Measurements from ENCODE around the gene THOP1. TPM values are rescaled to one million over a fixed set of nuclear protein-coding genes. Genes with fewer than 3 reads are reported as not detected.

Gene THOP1
- total RNA-seq, 1 experiment from 2014 or later, result 85.9 TPM

GRCh38 chr19:2840794-2841791, 55.8 kb downstream of the THOP1 start, which contains the start of gene ZNF555:
Gene ZNF555 (plus strand): TSS chr19:2841475. CDS start chr19:2841573, 98 bp downstream.
- Mint-ChIP-seq H3K36me3 (ENCODE audit: insufficient read depth, unreplicated experiment) (peaks cover 31% of the 10 kb centered on the region), H3K9me3 (ENCODE audit: low read depth, unreplicated experiment) (peaks cover 4% of the 10 kb centered on the region), H3K4me3 (ENCODE audit: low read depth, unreplicated experiment) (peak within 1 kb of the TSS; percentile 83), H3K27me3 (ENCODE audit: unreplicated experiment) (no peaks in the 10 kb centered on the region), H3K27ac (ENCODE audit: unreplicated experiment) (peak within 1 kb of the TSS; percentile 88), H3K4me1 (ENCODE audit: low read depth, unreplicated experiment) (peaks cover 9% of the 10 kb centered on the region)
- CTCF ChIA-PET, result interaction anchor here (0.6 to 1.6 kb wide), 4 partner anchors 9 to 109 kb away, joined by 3 to 4 read pairs (median 3); partner anchors contain the start of gene ZNF57
- BruUV-seq (replicated peaks), result no TSS peak
- intact Hi-C loops (cut with micrococcal nuclease; ENCODE audit: unreplicated experiment), result no loop called here
- TF ChIP-seq CTCF (IDR thresholded peaks at IDR 0.05; ENCODE audit: unreplicated experiment), result peak; percentile 22
- peak; percentile 96 for DNase-seq

- Mint-ChIP-seq H3K4me3 (ENCODE audit: low read depth, unreplicated experiment) (peak overlapping the region; percentile 83), H3K27me3 (ENCODE audit: unreplicated experiment) (no peaks in the 10 kb centered on the region), H3K27ac (ENCODE audit: unreplicated experiment) (peak overlapping the region; percentile 34), H3K4me1 (ENCODE audit: low read depth, unreplicated experiment) (peaks cover 9% of the 10 kb centered on the region), H3K36me3 (ENCODE audit: insufficient read depth, unreplicated experiment) (peaks cover 31% of the 10 kb centered on the region), H3K9me3 (ENCODE audit: low read depth, unreplicated experiment) (peaks cover 2% of the 10 kb centered on the region)
- no peak for TF ChIP-seq CTCF (IDR thresholded peaks at IDR 0.05; ENCODE audit: unreplicated experiment)
- intact Hi-C loops (cut with micrococcal nuclease; ENCODE audit: unreplicated experiment), result no loop called here
- no TSS peak for BruUV-seq (replicated peaks)
- CTCF ChIA-PET, result interaction anchor here (0.9 to 1.6 kb wide), 2 partner anchors 59 to 108 kb away, joined by 3 to 4 read pairs; partner anchors contain the start of gene ZNF57
- DNase-seq, result no peak
Measured at GRCh38 chr19:2841855-2842574, 56.7 kb downstream of the THOP1 start.

- no peak overlapping the region for H3K4me3 Mint-ChIP-seq (ENCODE audit: low read depth, unreplicated experiment)
- peaks cover 33% of the 10 kb centered on the region for H3K36me3 Mint-ChIP-seq (ENCODE audit: insufficient read depth, unreplicated experiment)
- intact Hi-C loops (cut with micrococcal nuclease; ENCODE audit: unreplicated experiment), result no loop called here
- H3K27ac Mint-ChIP-seq (ENCODE audit: unreplicated experiment), result no peak overlapping the region
- CTCF ChIA-PET, result no interaction called here
- no peak for DNase-seq
- H3K27me3 Mint-ChIP-seq (ENCODE audit: unreplicated experiment), result no peaks in the 10 kb centered on the region
- no peak for TF ChIP-seq CTCF (IDR thresholded peaks at IDR 0.05; ENCODE audit: unreplicated experiment)
- peaks cover 9% of the 10 kb centered on the region for H3K4me1 Mint-ChIP-seq (ENCODE audit: low read depth, unreplicated experiment)
- BruUV-seq (replicated peaks), result no TSS peak
- H3K9me3 Mint-ChIP-seq (ENCODE audit: low read depth, unreplicated experiment), result peaks cover 4% of the 10 kb centered on the region
Measured at GRCh38 chr19:2845107-2845506, 59.8 kb downstream of the THOP1 start.

GRCh38 chr19:2846180-2846894, 61.0 kb downstream of the THOP1 start:
- Mint-ChIP-seq H3K27me3 (ENCODE audit: unreplicated experiment) (no peaks in the 10 kb centered on the region), H3K4me1 (ENCODE audit: low read depth, unreplicated experiment) (peaks cover 9% of the 10 kb centered on the region), H3K9me3 (ENCODE audit: low read depth, unreplicated experiment) (peaks cover 8% of the 10 kb centered on the region), H3K27ac (ENCODE audit: unreplicated experiment) (no peak overlapping the region), H3K4me3 (ENCODE audit: low read depth, unreplicated experiment) (no peak overlapping the region), H3K36me3 (ENCODE audit: insufficient read depth, unreplicated experiment) (peaks cover 27% of the 10 kb centered on the region)
- CTCF ChIA-PET, result no interaction called here
- intact Hi-C loops (cut with micrococcal nuclease; ENCODE audit: unreplicated experiment), result no loop called here
- BruUV-seq (replicated peaks), result no TSS peak
- no peak for DNase-seq
- TF ChIP-seq CTCF (IDR thresholded peaks at IDR 0.05; ENCODE audit: unreplicated experiment), result no peak
